SK-N-SH (cell line): ENCODE data around the gene SREK1IP1. TPM values are rescaled to one million over a fixed set of nuclear protein-coding genes. Genes with fewer than 3 reads are reported as not detected.

Experiments
- CTCF ChIA-PET: fragments of 300-600, 350-600 bp; formaldehyde crosslinking; extraction: SDS; loops from one replicate; lab custom pipeline; 2021; lab: Yijun Ruan, JAX
- POLR2A ChIA-PET: fragments of 350-600 bp; sonication (Branson Sonifier 250); formaldehyde crosslinking; extraction: SDS; loops from one replicate; lab custom pipeline; 2020; ENCODE audit warnings: antibody characterized with exemption, inconsistent platforms; lab: Yijun Ruan, JAX
- DNase-seq: peaks from one replicate; pipeline ENCODE4 v3.0.0; 2012
- H2AFZ ChIP-seq: fragments of 200-600 bp; sonication (generic); 2 replicates; pipeline ENCODE4 v1.8.1; 2016; ENCODE audit warnings: antibody characterized with exemption, mild to moderate bottlenecking, low read depth
- H3F3A ChIP-seq: fragments of 200-600 bp; sonication (generic); replicated peaks from 2 replicates; pipeline ENCODE3; 2016; ENCODE audit warnings: antibody characterized with exemption, mild to moderate bottlenecking; ENCODE audit not compliant: insufficient read depth
- H3K27ac ChIP-seq, 2 experiments: fragments of 200-500 bp in 1 of 2; fragments of 200-600 bp in 1 of 2; sonication (Bioruptor generic) in 1 of 2; sonication (generic), shearing (Covaris generic) in 1 of 2; 2 replicates each; pipeline versions ENCODE4 v1.5.1 to v1.6.1; 2014 to 2016; ENCODE audit warnings: low read depth in 2 of 2, inconsistent platforms in 1 of 2, low read length in 1 of 2, mild to moderate bottlenecking in 1 of 2, mixed read lengths in 1 of 2
- H3K27me3 ChIP-seq: fragments of 200-600 bp; sonication (generic), shearing (Covaris generic); 2 replicates; pipeline ENCODE4 v1.6.1; 2016; ENCODE audit warnings: mixed run types; ENCODE audit not compliant: insufficient read depth
- H3K36me3 ChIP-seq, 2 experiments: fragments of 200-500 bp in 1 of 2; fragments of 200-600 bp in 1 of 2; sonication (Bioruptor generic) in 1 of 2; sonication (generic) in 1 of 2; replicated peaks in 1 of 2; 2 replicates each; pipeline versions ENCODE3 to v1.5.1; 2014 to 2016; ENCODE audit warnings: low read length in 1 of 2, mild to moderate bottlenecking in 1 of 2; ENCODE audit not compliant: insufficient read depth in 2 of 2, control insufficient read depth in 1 of 2
- H3K4me1 ChIP-seq, 2 experiments: fragments of 200-500 bp in 1 of 2; fragments of 200-600 bp in 1 of 2; sonication (Bioruptor generic) in 1 of 2; sonication (generic), shearing (Covaris generic) in 1 of 2; 2 replicates each; pipeline versions ENCODE4 v1.5.1 to v1.6.1; 2014 to 2016; ENCODE audit warnings: low read depth in 1 of 2, low read length in 1 of 2, mixed run types in 1 of 2; ENCODE audit not compliant: insufficient read depth in 2 of 2, control insufficient read depth in 1 of 2
- H3K4me2 ChIP-seq: fragments of 200-600 bp; sonication (generic), shearing (Covaris generic); 2 replicates; pipeline ENCODE4 v1.6.1; 2017; ENCODE audit warnings: mixed run types
- H3K4me3 ChIP-seq, 2 experiments: fragments of 200-500 bp in 1 of 2; fragments of 200-600 bp in 1 of 2; sonication (Bioruptor generic) in 1 of 2; sonication (generic), shearing (Covaris generic) in 1 of 2; 2 replicates each; pipeline versions ENCODE4 v1.5.1 to v1.8.1; 2014 to 2016; ENCODE audit warnings: low read depth in 2 of 2, inconsistent platforms in 1 of 2, low read length in 1 of 2, mild to moderate bottlenecking in 1 of 2, mixed read lengths in 1 of 2, moderate library complexity in 1 of 2
- H3K79me2 ChIP-seq: fragments of 200-600 bp; sonication (generic); 2 replicates; pipeline ENCODE4 v1.8.1; 2017; ENCODE audit warnings: mild to moderate bottlenecking; ENCODE audit not compliant: insufficient read depth
- H3K9ac ChIP-seq: fragments of 200-600 bp; sonication (generic); 2 replicates; pipeline ENCODE4 v1.6.1; 2017; ENCODE audit warnings: mixed run types
- H3K9me2 ChIP-seq: fragments of 200-600 bp; sonication (generic); 2 replicates; pipeline ENCODE4 v1.6.1; 2017; ENCODE audit warnings: mixed run types
- H3K9me3 ChIP-seq: fragments of 200-600 bp; sonication (generic); 2 replicates; pipeline ENCODE4 v1.6.1; 2017; ENCODE audit warnings: mixed run types, mild to moderate bottlenecking, moderate library complexity
- H4K20me1 ChIP-seq: fragments of 200-600 bp; sonication (generic); 2 replicates; pipeline ENCODE4 v1.6.1; 2017; ENCODE audit warnings: mild to moderate bottlenecking, mixed run types; ENCODE audit not compliant: insufficient read depth
- CHD2 ChIP-seq: fragments of 150-350 bp; IDR thresholded peaks from 2 replicates; pipeline ENCODE4 v1.6.1; 2018; ENCODE audit warnings: low read length; ENCODE audit not compliant: partially characterized antibody
- GATA2 ChIP-seq: sonication (generic); formaldehyde crosslinking; IDR thresholded peaks from 2 replicates; pipeline ENCODE4 v1.5.0; 2020; ENCODE audit warnings: mild to moderate bottlenecking, missing genetic modification reagents
- IRF3 ChIP-seq: fragments of 150-350 bp; IDR thresholded peaks from 2 replicates; pipeline ENCODE4 v1.6.1; 2016; ENCODE audit warnings: mild to moderate bottlenecking, low read depth, low read length
- MAX ChIP-seq: IDR thresholded peaks from 2 replicates; pipeline ENCODE4 v1.4.0; 2012; ENCODE audit warnings: low read depth
- MEF2A ChIP-seq: IDR thresholded peaks from 2 replicates; pipeline ENCODE4 v1.4.0; 2012; ENCODE audit warnings: low read depth, borderline replicate concordance
- NRF1 ChIP-seq: IDR thresholded peaks from 2 replicates; pipeline ENCODE4 v1.6.1; 2012; ENCODE audit warnings: low read depth, mild to moderate bottlenecking, low read length
- POLR2AphosphoS5 ChIP-seq: IDR thresholded peaks from 2 replicates; pipeline ENCODE4 v1.6.1; 2012; ENCODE audit warnings: low read depth, low read length
- RAD21 ChIP-seq: IDR thresholded peaks from 2 replicates; pipeline ENCODE4 v1.6.1; 2012; ENCODE audit warnings: mild to moderate bottlenecking, low read length
- RFX5 ChIP-seq: IDR thresholded peaks from 2 replicates; pipeline ENCODE4 v1.6.1; 2012; ENCODE audit warnings: mild to moderate bottlenecking, improper control_type of control experiment, low read length
- TAF1 ChIP-seq: IDR thresholded peaks from 2 replicates; pipeline ENCODE4 v1.6.1; 2012; ENCODE audit warnings: low read depth, mild to moderate bottlenecking, low read length, moderate library complexity, borderline replicate concordance
- TCF12 ChIP-seq: IDR thresholded peaks from 2 replicates; pipeline ENCODE4 v1.4.0; 2012
- TEAD4 ChIP-seq: IDR thresholded peaks from 2 replicates; pipeline ENCODE4 v1.4.0; 2012; ENCODE audit warnings: mild to moderate bottlenecking, borderline replicate concordance; ENCODE audit not compliant: insufficient read depth
- USF2 ChIP-seq: fragments of 150-350 bp; IDR thresholded peaks from 2 replicates; pipeline ENCODE4 v1.6.1; 2017; ENCODE audit warnings: antibody characterized with exemption, low read length, low read depth, borderline replicate concordance
- ZBTB33 ChIP-seq: IDR thresholded peaks from 2 replicates; pipeline ENCODE4 v1.4.0; 2012; ENCODE audit warnings: low read depth, borderline replicate concordance
- WGBS: methylation state at CpG from one replicate; pipeline ENCODE4 v1.1.6; 2017; ENCODE audit warnings: low lambda C conversion rate; 5-methylcytosine and 5-hydroxymethylcytosine counted together
- polyA plus RNA-seq, 3 experiments: library from polyadenylated mRNA; depleted of rRNA; stranded (reverse); fragments of >200 nt; gene quantifications; 2 replicates each; pipeline ENCODE4 v1.2.3, GENCODE V29; 2012

The SREK1IP1 gene
- polyA plus RNA-seq, 1 of the 3 experiments (the other 2 are of a cell fraction), result 1.2 TPM

- no peak for TF ChIP-seq RAD21
- no peak for TF ChIP-seq TEAD4
- TF ChIP-seq GATA2, result peak; percentile 31; the same call in 1 of the 2 replicates
- peak; percentile 88 for TF ChIP-seq MAX
- TF ChIP-seq IRF3, result no peak
- TF ChIP-seq TAF1, result peak; percentile 73
- peak; percentile 22; the same call in 1 of the 2 replicates for TF ChIP-seq TCF12
- no peak for TF ChIP-seq NRF1
- TF ChIP-seq CHD2, result peak; percentile 73
- no peak for TF ChIP-seq USF2
- TF ChIP-seq MEF2A, result no peak
- TF ChIP-seq, all 33 proteins: peak for 18
These were observed at the start of gene SREK1IP1, which contains the start of gene CWC27 (continued) for GRCh38 chr5:64768358-64769312.

- no peak for DNase-seq
- no peaks in the 10 kb centered on the region for H3K9me2 ChIP-seq
- H3K4me1 ChIP-seq, result peaks cover 0 to 15% of the 10 kb centered on the region in 2 experiments; a peak in 1 of 4 replicates
- H3K4me2 ChIP-seq, result no peak overlapping the region
- H3K9ac ChIP-seq, result no peak overlapping the region
- ChIA-PET CTCF (no interaction called here), POLR2A (no interaction called here)
- H3K9me3 ChIP-seq, result no peaks in the 10 kb centered on the region
- TF ChIP-seq MEF2A, result no peak
- no peak for TF ChIP-seq RFX5
- TF ChIP-seq ZBTB33, result no peak
- no peak for TF ChIP-seq RAD21
- no peak for TF ChIP-seq MAX
- no peak for TF ChIP-seq POLR2AphosphoS5
- H2AFZ ChIP-seq, result no peak overlapping the region
- H3K27ac ChIP-seq, result no peak overlapping the region
- no peaks in the 10 kb centered on the region for H4K20me1 ChIP-seq
- no peak overlapping the region for H3K4me3 ChIP-seq
- H3F3A ChIP-seq, result peaks cover 4% of the 10 kb centered on the region
- no peaks in the 10 kb centered on the region for H3K79me2 ChIP-seq
- peaks cover 7 to 13% of the 10 kb centered on the region in 2 experiments for H3K36me3 ChIP-seq
- no peaks in the 10 kb centered on the region for H3K27me3 ChIP-seq
- WGBS, result 48% methylated on average over 3 of the region's 3 CpGs
These were observed 49.8 kb upstream of the SREK1IP1 start for GRCh38 chr5:64818245-64818644.
